NCI-H2196 treated with DMSO at 0.1 percent for 48 hours (cell line): ENCODE results near the gene BTN3A1.
"Not testable (repeated sequence)": the region's sequence is repeated elsewhere in the genome, so short reads cannot be mapped to it uniquely, and the experiment has no call there.

Experiments used
- DNase-seq: peaks from one replicate; lab custom pipeline; 2025; ENCODE audit not compliant: unreplicated experiment; lab: John Stamatoyannopoulos, UW

BTN3A1 gene

GRCh38 chr6:26439151-26440125 lies 37.4 kb downstream of the BTN3A1 start:
- DNase-seq = no peak

- no peak for DNase-seq
Measured at GRCh38 chr6:26440977-26441358, 38.9 kb downstream of the BTN3A1 start.

GRCh38 chr6:26441977-26442376 lies 39.9 kb downstream of the BTN3A1 start:
- DNase-seq = no peak

- DNase-seq = no peak
Measured at GRCh38 chr6:26445934-26446667, 44.0 kb downstream of the BTN3A1 start.

- DNase-seq = no peak
Measured at GRCh38 chr6:26447257-26447656, 45.2 kb downstream of the BTN3A1 start.

GRCh38 chr6:26450240-26450639 lies 48.2 kb downstream of the BTN3A1 start:
- no peak for DNase-seq

- DNase-seq = no peak
Measured at GRCh38 chr6:26452631-26453235, 50.7 kb downstream of the BTN3A1 start.

GRCh38 chr6:26454631-26455030 lies 52.6 kb downstream of the BTN3A1 start:
- DNase-seq = no peak

GRCh38 chr6:26455357-26455970 lies 53.4 kb downstream of the BTN3A1 start:
- DNase-seq = no peak

GRCh38 chr6:26457264-26457805 lies 55.3 kb downstream of the BTN3A1 start:
- no peak for DNase-seq

GRCh38 chr6:26457806-26458688 lies 56.0 kb downstream of the BTN3A1 start, which contains the start of gene BTN2A1:
Gene BTN2A1 (plus strand): TSS chr6:26457955. CDS start chr6:26458637, 682 bp downstream.
- peak; percentile 88 for DNase-seq

- no peak for DNase-seq
Measured at GRCh38 chr6:26459023-26459810, 57.1 kb downstream of the BTN3A1 start.

- not testable (repeated sequence) for DNase-seq
Measured at GRCh38 chr6:26461353-26461752, 59.3 kb downstream of the BTN3A1 start.

GRCh38 chr6:26464014-26464413 lies 61.9 kb downstream of the BTN3A1 start:
- DNase-seq = no peak

GRCh38 chr6:26464416-26465131 lies 62.5 kb downstream of the BTN3A1 start:
- no peak for DNase-seq
